Esophagus muscularis mucosa (tissue), 4 donors: ENCODE measurements around the gene EXOC7. TPM values are rescaled to one million over a fixed set of nuclear protein-coding genes. Genes with fewer than 3 reads are reported as not detected.
"Not testable (repeated sequence)": the region's sequence is repeated elsewhere in the genome, so short reads cannot be mapped to it uniquely, and the experiment has no call there.

ENCODE experiments used
- DNase-seq: peaks from one replicate; pipeline ENCODE4 v3.0.0-alpha.2; 2017; ENCODE audit errors: extremely low spot score
- H3K27ac ChIP-seq, 4 donors: fragments of 200-600 bp; sonication (generic); replicated peaks in 1 of 4; 1 replicate in 3 of 4; 2 replicates in 1 of 4; pipeline ENCODE4 v1.5.1; 2016 to 2019; ENCODE audit warnings: mild to moderate bottlenecking in 1 of 4
- H3K27me3 ChIP-seq, 4 donors: fragments of 200-600 bp; sonication (generic); one replicate each; pipeline versions ENCODE4 v1.5.1 to v1.6.0; 2016 to 2019
- H3K36me3 ChIP-seq, 4 donors: fragments of 200-600 bp; sonication (generic); one replicate each; pipeline ENCODE4 v1.5.1; 2016 to 2019
- H3K4me1 ChIP-seq, 4 donors: fragments of 200-600 bp; sonication (generic); one replicate each; pipeline ENCODE4 v1.5.1; 2016 to 2019
- H3K4me3 ChIP-seq, 4 donors: fragments of 200-600 bp; sonication (generic); 1 replicate in 2 of 4; 2 replicates in 2 of 4; pipeline ENCODE4 v1.5.1; 2016 to 2019; ENCODE audit warnings: mild to moderate bottlenecking in 4 of 4, moderate library complexity in 1 of 4
- H3K9me3 ChIP-seq, 4 donors: fragments of 200-600 bp; sonication (generic); 1 replicate in 3 of 4; 2 replicates in 1 of 4; pipeline ENCODE4 v1.5.1; 2016 to 2019
- CTCF ChIP-seq, 3 experiments: fragments of 200-600 bp in 2 of 3; fragments of 450-650 bp in 1 of 3; sonication (generic) in 2 of 3; IDR thresholded peaks; one replicate each; pipeline ENCODE4 v1.5.1; 2017 to 2019; ENCODE audit warnings: antibody characterized with exemption in 3 of 3, mild to moderate bottlenecking in 2 of 3, moderate library complexity in 1 of 3
- EP300 ChIP-seq: sonication (generic); formaldehyde crosslinking; IDR thresholded peaks from one replicate; pipeline ENCODE4 v1.6.1; 2017; ENCODE audit warnings: antibody characterized with exemption
- POLR2A ChIP-seq: fragments of 450-650 bp; IDR thresholded peaks from one replicate; pipeline ENCODE4 v1.6.1; 2017; ENCODE audit warnings: antibody characterized with exemption, moderate library complexity, mild to moderate bottlenecking, low read depth
- POLR2AphosphoS5 ChIP-seq, 2 donors: sonication (generic); formaldehyde crosslinking; IDR thresholded peaks; one replicate each; pipeline ENCODE4 v1.6.1; 2017; ENCODE audit warnings: antibody characterized with exemption in 2 of 2
- WGBS: methylation state at CpG from one replicate; pipeline ENCODE4 v1.1.5; 2018; 5-methylcytosine and 5-hydroxymethylcytosine counted together
- intact Hi-C: fragments of 100-400 bp; cut with DNase I; formaldehyde crosslinking; loops from one replicate; pipeline ENCODE4 v1.15.1; 2023
- total RNA-seq, 4 donors: library from RNA; depleted of rRNA; stranded (reverse); fragments of >200 nt; gene quantifications; one replicate each; pipeline versions ENCODE4 v1.1.0 to v1.2.1, GENCODE V29; 2016

EXOC7 gene
- total RNA-seq, 4 donors from 2014 or later = 65.2 to 94.4 (median 77.1) TPM

- Histone ChIP-seq H3K4me3 (no peak overlapping the region), H3K27ac (no peak overlapping the region), H3K36me3 (peaks cover 28 to 41% (median 37%) of the 10 kb centered on the region in 4 donors), H3K4me1 (peaks cover 22 to 36% (median 27%) of the 10 kb centered on the region in 4 donors), H3K27me3 (peaks cover 4 to 44% (median 27%) of the 10 kb centered on the region in 4 donors), H3K9me3 (no peaks in the 10 kb centered on the region)
- 52% methylated on average over 6 of the region's 6 CpGs for WGBS
- TF ChIP-seq POLR2AphosphoS5 (IDR thresholded peaks at IDR 0.05) = no peak
- TF ChIP-seq CTCF (IDR thresholded peaks at IDR 0.05) = no peak
- TF ChIP-seq POLR2A = no peak
- TF ChIP-seq EP300 = no peak
- intact Hi-C loops = no loop called here
- DNase-seq = no peak
Observed at GRCh38 chr17:76080768-76081287, 22.8 kb downstream of the EXOC7 start.

- Histone ChIP-seq H3K36me3 (peaks cover 21 to 35% (median 30%) of the 10 kb centered on the region in 4 donors), H3K27ac (no peak overlapping the region), H3K4me1 (peaks cover 28 to 43% (median 34%) of the 10 kb centered on the region in 4 donors), H3K27me3 (peaks cover 7 to 51% (median 33%) of the 10 kb centered on the region in 4 donors), H3K9me3 (no peaks in the 10 kb centered on the region), H3K4me3 (no peak overlapping the region)
- 5% methylated on average over 17 of the region's 23 CpGs for WGBS
- intact Hi-C loops = no loop called here
- no peak for TF ChIP-seq EP300
- no peak for TF ChIP-seq CTCF (IDR thresholded peaks at IDR 0.05)
- no peak for TF ChIP-seq POLR2A
- no peak for TF ChIP-seq POLR2AphosphoS5 (IDR thresholded peaks at IDR 0.05)
- DNase-seq = no peak
Observed at GRCh38 chr17:76079956-76080767, 23.4 kb downstream of the EXOC7 start.

GRCh38 chr17:76079535-76079955 is 24.0 kb downstream of the EXOC7 start:
- no peak for TF ChIP-seq EP300
- no peak for TF ChIP-seq POLR2A
- peak in 1 of 2 donors; percentile 16 for TF ChIP-seq POLR2AphosphoS5 (IDR thresholded peaks at IDR 0.05)
- TF ChIP-seq CTCF (IDR thresholded peaks at IDR 0.05) = no peak
- H3K27me3 ChIP-seq = peaks cover 14 to 57% (median 39%) of the 10 kb centered on the region in 4 donors
- no peaks in the 10 kb centered on the region for H3K9me3 ChIP-seq
- intact Hi-C loops = no loop called here
- H3K27ac ChIP-seq = no peak overlapping the region
- peaks cover 34 to 49% (median 40%) of the 10 kb centered on the region in 4 donors for H3K4me1 ChIP-seq
- DNase-seq = no peak
- 0% methylated on average over 2 of the region's 9 CpGs for WGBS
- H3K36me3 ChIP-seq = peaks cover 17 to 28% (median 24%) of the 10 kb centered on the region in 4 donors
- H3K4me3 ChIP-seq = no peak overlapping the region

- TF ChIP-seq POLR2A = no peak
- no peak for TF ChIP-seq EP300
- TF ChIP-seq POLR2AphosphoS5 (IDR thresholded peaks at IDR 0.05) = no peak
- TF ChIP-seq CTCF (IDR thresholded peaks at IDR 0.05) = no peak
- intact Hi-C loops = no loop called here
- no peaks in the 10 kb centered on the region for H3K9me3 ChIP-seq
- H3K36me3 ChIP-seq = peaks cover 12 to 23% (median 18%) of the 10 kb centered on the region in 4 donors
- H3K4me1 ChIP-seq = peaks cover 40 to 54% (median 46%) of the 10 kb centered on the region in 4 donors
- H3K4me3 ChIP-seq = no peak within 1 kb of the TSS
- 56% methylated on average over 5 of the region's 17 CpGs for WGBS
- no peak within 1 kb of the TSS for H3K27ac ChIP-seq
- DNase-seq = no peak
- peaks cover 18 to 63% (median 44%) of the 10 kb centered on the region in 4 donors for H3K27me3 ChIP-seq
Observed at GRCh38 chr17:76078860-76079534, 24.6 kb downstream of the EXOC7 start, which contains the start of gene ZACN. Gene ZACN (plus strand): TSS chr17:76079182. CDS start chr17:76079265, 83 bp downstream.

GRCh38 chr17:76078370-76078769 is 25.2 kb downstream of the EXOC7 start:
- H3K4me1 ChIP-seq = peaks cover 41 to 59% (median 46%) of the 10 kb centered on the region in 4 donors
- WGBS = 59% methylated on average over 5 of the region's 5 CpGs
- intact Hi-C loops = not testable (repeated sequence)

More at GRCh38 chr17:76078370-76078769, 25.2 kb downstream of the EXOC7 start:
- Histone ChIP-seq H3K27me3 (peaks cover 19 to 69% (median 47%) of the 10 kb centered on the region in 4 donors), H3K36me3 (peaks cover 6 to 17% (median 12%) of the 10 kb centered on the region in 4 donors)
- H3K4me3 ChIP-seq, H3K27ac ChIP-seq, H3K9me3 ChIP-seq, DNase-seq: not testable (repeated sequence)
